ENCODE results near the gene ITGB5. TPM values are rescaled to one million over a fixed set of nuclear protein-coding genes. Genes with fewer than 3 reads are reported as not detected.
"Not testable (repeated sequence)": the region's sequence is repeated elsewhere in the genome, so short reads cannot be mapped to it uniquely, and the experiment has no call there.

Gene ITGB5
- total RNA-seq, 1 donor from 2014 or later, result 95.1 TPM

DNA sequence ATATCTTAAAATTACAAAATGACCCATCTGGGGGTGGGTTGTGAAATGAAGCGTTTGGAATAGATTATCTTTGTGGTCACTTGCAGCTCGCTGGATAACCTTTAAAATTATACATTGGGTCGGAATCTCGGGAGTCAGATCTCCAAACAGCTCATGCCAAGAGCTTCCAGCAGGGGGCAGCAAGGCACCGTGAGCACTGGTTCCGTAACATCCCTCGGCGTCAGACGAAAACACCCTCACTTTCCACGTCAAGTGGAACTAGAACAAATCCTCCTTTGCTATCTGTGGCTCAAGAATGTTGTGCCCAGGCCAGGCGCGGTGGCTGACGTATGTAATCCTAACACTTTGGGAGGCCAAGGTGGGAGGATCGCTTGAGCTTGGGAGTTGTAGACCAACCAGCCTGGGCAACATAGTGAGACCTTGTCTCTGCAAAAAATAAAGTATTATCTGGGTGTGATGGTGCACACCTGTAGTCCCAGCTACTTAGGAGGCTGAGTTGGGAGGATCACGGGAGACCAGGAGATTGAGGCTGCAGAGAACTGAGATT lies 125.8 kb downstream of the ITGB5 start:
- Histone ChIP-seq H3K27ac (no peak overlapping the region), H3K9me3 (no peaks in the 10 kb centered on the region), H3K4me3 (no peak overlapping the region), H3K36me3 (peaks cover 34% of the 10 kb centered on the region), H3K4me1 (peaks cover 3% of the 10 kb centered on the region), H3K27me3 (no peaks in the 10 kb centered on the region)
- peak; percentile 88 for DNase-seq
- intact Hi-C loops (cut with DNase I), result loop anchor here (5.0 kb wide), 1 partner anchor 141 kb away; no protein-coding TSS in a partner anchor
- TF ChIP-seq CTCF (IDR thresholded peaks at IDR 0.05), result peak; percentile 95
- ATAC-seq, result peak; percentile 95

DNA sequence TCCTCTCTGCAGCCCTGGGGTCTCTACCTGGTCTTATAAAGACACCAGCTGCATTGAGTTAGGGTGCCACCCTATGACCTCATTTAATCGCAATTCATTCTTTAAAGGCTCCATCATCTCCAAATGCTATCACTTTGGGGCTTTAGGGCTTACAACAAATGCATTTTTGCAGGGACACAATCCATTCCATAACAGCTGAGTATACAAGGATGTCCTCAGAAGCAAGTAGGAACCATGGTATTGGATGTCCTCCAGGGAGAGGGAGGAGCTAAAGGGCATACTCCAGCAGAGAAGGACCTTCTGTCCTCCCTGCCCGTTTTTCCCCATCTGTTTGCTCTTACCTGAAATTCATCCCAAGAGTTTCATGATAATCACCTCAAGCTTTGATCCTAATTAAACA lies 126.6 kb downstream of the ITGB5 start:
- H3K9me3 ChIP-seq, result no peaks in the 10 kb centered on the region
- no peak for TF ChIP-seq CTCF (IDR thresholded peaks at IDR 0.05)
- peak; percentile 23 for ATAC-seq
- no peak for DNase-seq
- H3K27me3 ChIP-seq, result no peaks in the 10 kb centered on the region
- H3K4me1 ChIP-seq, result peaks cover 3% of the 10 kb centered on the region
- intact Hi-C loops (cut with DNase I), result loop anchor here (5.0 kb wide), 1 partner anchor 142 kb away; no protein-coding TSS in a partner anchor
- H3K27ac ChIP-seq, result no peak overlapping the region
- H3K4me3 ChIP-seq, result no peak overlapping the region
- peaks cover 29% of the 10 kb centered on the region for H3K36me3 ChIP-seq

DNA sequence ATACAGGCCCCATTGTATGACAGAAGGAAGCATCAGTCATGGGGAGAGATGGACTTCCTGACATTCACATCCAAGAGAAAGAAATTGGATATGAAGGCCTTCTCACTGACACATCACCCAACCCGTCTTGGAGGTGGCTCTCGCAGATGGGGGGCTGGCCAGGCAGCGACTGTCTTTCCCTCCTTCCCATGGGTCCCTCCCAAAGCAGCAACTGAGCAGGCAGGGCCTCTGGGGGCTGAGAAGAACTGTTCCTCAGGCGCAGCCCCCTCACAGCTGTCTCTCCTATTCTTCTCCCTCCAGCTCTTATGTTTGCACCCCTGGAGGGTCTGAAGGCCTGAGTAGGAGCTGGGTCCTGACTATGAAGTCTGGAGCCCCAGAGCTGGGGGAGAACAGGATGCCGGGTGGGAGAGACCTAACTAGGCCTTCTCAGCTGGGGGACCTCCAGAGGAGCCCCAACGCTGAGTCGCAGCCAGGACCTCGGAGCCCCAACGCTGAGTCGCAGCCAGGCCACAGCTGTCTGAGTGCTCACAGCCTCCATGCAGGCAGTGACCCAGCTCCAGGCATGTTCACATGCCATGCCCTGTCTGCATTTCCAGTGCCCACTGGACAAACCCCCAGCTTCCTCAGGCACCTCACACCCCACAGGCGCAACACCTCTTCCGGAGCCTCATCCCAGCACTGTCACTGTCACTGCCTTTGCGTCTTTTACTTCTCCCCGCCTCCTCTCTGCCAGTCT lies 127.3 kb downstream of the ITGB5 start:
- ATAC-seq (no peak), DNase-seq (no peak)
- H3K36me3 ChIP-seq, result peaks cover 22% of the 10 kb centered on the region
- H3K4me3 ChIP-seq, result no peak overlapping the region
- intact Hi-C loops (cut with DNase I), result loop anchor here (5.0 kb wide), 1 partner anchor 142 kb away; no protein-coding TSS in a partner anchor
- H3K27ac ChIP-seq, result no peak overlapping the region
- no peaks in the 10 kb centered on the region for H3K9me3 ChIP-seq
- peaks cover 3% of the 10 kb centered on the region for H3K4me1 ChIP-seq
- no peak for TF ChIP-seq CTCF (IDR thresholded peaks at IDR 0.05)
- no peaks in the 10 kb centered on the region for H3K27me3 ChIP-seq

DNA sequence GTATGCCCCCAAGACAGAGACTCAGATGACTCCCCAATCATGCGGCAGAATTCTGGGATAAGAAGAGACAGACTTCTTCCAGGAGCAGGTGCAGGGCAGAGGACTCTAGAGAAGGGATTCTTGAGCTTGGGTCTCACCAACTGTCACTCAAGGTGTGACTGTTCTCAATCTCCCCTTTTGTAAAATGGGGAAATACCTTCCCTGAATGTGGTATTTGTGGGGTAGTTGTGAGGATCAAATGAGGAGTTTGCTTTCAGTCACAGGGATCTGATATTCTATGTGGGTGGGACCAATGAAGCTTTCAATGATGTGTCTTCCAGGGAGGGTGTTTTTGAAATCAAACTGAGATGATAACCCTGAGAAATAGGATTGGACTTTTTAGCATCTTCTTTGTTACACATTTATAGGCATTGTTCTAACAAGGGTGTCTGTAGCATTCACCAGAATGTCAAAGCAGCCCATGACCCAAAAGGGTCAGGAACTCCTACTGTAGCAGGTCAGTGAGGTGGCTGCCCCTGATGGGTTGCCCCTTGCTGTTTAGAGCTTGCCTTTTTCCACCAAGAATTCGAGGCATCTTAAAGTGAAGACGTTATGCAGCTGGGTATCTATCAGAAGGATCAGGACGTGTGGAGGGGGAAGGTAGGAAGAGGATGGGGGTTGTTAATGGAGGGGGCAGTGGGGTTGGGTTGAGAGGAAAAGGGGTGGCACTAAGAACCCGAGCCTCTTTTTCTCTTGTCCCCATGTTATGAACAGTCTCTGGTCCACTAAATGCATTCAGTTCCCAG lies 128.1 kb downstream of the ITGB5 start:
- Histone ChIP-seq H3K4me1 (peaks cover 3% of the 10 kb centered on the region), H3K27ac (no peak overlapping the region), H3K27me3 (no peaks in the 10 kb centered on the region), H3K9me3 (no peaks in the 10 kb centered on the region), H3K36me3 (peaks cover 14% of the 10 kb centered on the region), H3K4me3 (no peak overlapping the region)
- ATAC-seq, result no peak
- intact Hi-C loops (cut with DNase I), result no loop called here
- no peak for DNase-seq
- TF ChIP-seq CTCF (IDR thresholded peaks at IDR 0.05), result no peak

GRCh38 chr3:124757926-124758325 lies 129.2 kb downstream of the ITGB5 start:
- H3K4me3 ChIP-seq; H3K27ac ChIP-seq; H3K36me3 ChIP-seq; DNase-seq; intact Hi-C loops (cut with DNase I); H3K9me3 ChIP-seq; ATAC-seq; H3K4me1 ChIP-seq; H3K27me3 ChIP-seq: not testable (repeated sequence)

DNA sequence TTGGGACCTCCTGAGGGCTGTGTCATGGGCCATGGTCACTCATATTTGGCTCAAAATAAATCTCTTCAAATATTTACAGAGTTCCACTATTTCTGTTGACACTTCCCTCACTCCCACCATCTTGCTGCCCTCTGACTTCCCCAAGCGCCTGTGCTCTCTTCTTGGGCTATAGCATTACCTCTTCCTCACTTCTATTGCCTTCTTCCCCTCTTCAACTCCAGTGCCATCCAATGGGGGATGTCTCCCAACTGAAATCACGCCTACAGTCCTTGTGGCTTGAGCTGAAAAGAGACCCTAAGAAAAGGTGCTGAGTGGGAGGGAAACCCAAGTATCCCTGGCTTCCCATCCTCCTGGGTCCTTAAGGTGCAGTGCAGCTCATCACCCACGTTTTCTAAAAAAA lies 135.1 kb downstream of the ITGB5 start:
- ATAC-seq (no peak), DNase-seq (no peak)
- Histone ChIP-seq H3K4me3 (no peak overlapping the region), H3K9me3 (no peaks in the 10 kb centered on the region), H3K27ac (no peak overlapping the region), H3K36me3 (no peaks in the 10 kb centered on the region), H3K4me1 (no peaks in the 10 kb centered on the region), H3K27me3 (no peaks in the 10 kb centered on the region)
- TF ChIP-seq CTCF (IDR thresholded peaks at IDR 0.05), result no peak
- intact Hi-C loops (cut with DNase I), result no loop called here
